SK-N-SH treated with all-trans-retinoic acid at 6 μM for 48 hours (cell line): Measurements from ENCODE around the gene OR5I1.

Experiments used
- ARNTL ChIP-seq: fragments of 450-650 bp; formaldehyde crosslinking; IDR thresholded peaks from 2 replicates; pipeline ENCODE4 v1.5.0; 2020; ENCODE audit warnings: low read depth, mild to moderate bottlenecking, moderate library complexity, borderline replicate concordance
- CSRNP3 ChIP-seq: fragments of 250-450 bp; sonication (Bioruptor Pico); IDR thresholded peaks from 2 replicates; pipeline ENCODE4 v1.5.1; 2021; ENCODE audit warnings: mild to moderate bottlenecking, moderate library complexity
- GLIS3 ChIP-seq: fragments of 250-450 bp; sonication (Bioruptor Pico); IDR thresholded peaks from 2 replicates; pipeline ENCODE4 v1.5.0; 2020; ENCODE audit warnings: mild to moderate bottlenecking, moderate library complexity
- PATZ1 ChIP-seq: fragments of 250-450 bp; sonication (Bioruptor Pico); IDR thresholded peaks from 2 replicates; pipeline ENCODE4 v1.8.0; 2020; ENCODE audit warnings: mild to moderate bottlenecking, moderate library complexity, borderline replicate concordance
- PPARA ChIP-seq: fragments of 250-450 bp; sonication (Bioruptor Pico); IDR thresholded peaks from 2 replicates; pipeline ENCODE4 v1.5.0; 2020; ENCODE audit warnings: mild to moderate bottlenecking, borderline replicate concordance
- SNAI2 ChIP-seq: fragments of 250-450 bp; sonication (Bioruptor Pico); IDR thresholded peaks from 2 replicates; pipeline ENCODE4 v1.5.0; 2020; ENCODE audit warnings: mild to moderate bottlenecking, moderate library complexity
- ZFP30 ChIP-seq: fragments of 450-650 bp; formaldehyde crosslinking; IDR thresholded peaks from 2 replicates; pipeline ENCODE4 v1.5.0; 2022; ENCODE audit warnings: mild to moderate bottlenecking, moderate library complexity
- ZNF8 ChIP-seq: fragments of 450-650 bp; formaldehyde crosslinking; IDR thresholded peaks from 2 replicates; pipeline ENCODE4 v1.5.0; 2020; ENCODE audit warnings: mild to moderate bottlenecking, moderate library complexity

GRCh38 chr11:55970935-55971334, 34.7 kb upstream of the OR5I1 start:
- no peak for TF ChIP-seq ARNTL (CRISPR knock-in tag)
- TF ChIP-seq CSRNP3 (CRISPR knock-in tag): no peak
- no peak for TF ChIP-seq ZNF8 (CRISPR knock-in tag)
- TF ChIP-seq PATZ1 (CRISPR knock-in tag): no peak
- no peak for TF ChIP-seq PPARA (CRISPR knock-in tag)
- TF ChIP-seq SNAI2: no peak
- no peak for TF ChIP-seq GLIS3 (CRISPR knock-in tag)
- no peak for TF ChIP-seq ZFP30
